Mucosa of rectum (tissue), 2 donors: ENCODE data around the gene AKAP9.

Source experiments
- H3K27ac ChIP-seq, 2 donors: one replicate each; pipeline ENCODE4 v1.7.0; 2013; ENCODE audit warnings: inconsistent platforms in 2 of 2, low read depth in 2 of 2, low read length in 2 of 2
- H3K27me3 ChIP-seq, 2 donors: one replicate each; pipeline ENCODE4 v1.7.0; 2013; ENCODE audit warnings: low read length in 2 of 2; ENCODE audit not compliant: control insufficient read depth in 2 of 2, insufficient read depth in 2 of 2
- H3K36me3 ChIP-seq, 2 donors: one replicate each; pipeline ENCODE4 v1.7.0; 2013; ENCODE audit warnings: low read length in 2 of 2; ENCODE audit not compliant: control insufficient read depth in 2 of 2, insufficient read depth in 2 of 2
- H3K4me1 ChIP-seq, 2 donors: one replicate each; pipeline ENCODE4 v1.7.0; 2013; ENCODE audit warnings: low read length in 2 of 2, mild to moderate bottlenecking in 1 of 2; ENCODE audit not compliant: control insufficient read depth in 2 of 2, insufficient read depth in 2 of 2
- H3K4me3 ChIP-seq, 2 donors: one replicate each; pipeline ENCODE4 v1.7.0; 2013; ENCODE audit warnings: low read length in 2 of 2
- H3K9ac ChIP-seq, 2 donors: one replicate each; pipeline ENCODE4 v1.7.0; 2013; ENCODE audit warnings: low read length in 2 of 2, low read depth in 1 of 2, mild to moderate bottlenecking in 1 of 2
- H3K9me3 ChIP-seq, 2 donors: one replicate each; pipeline ENCODE4 v1.7.0; 2013; ENCODE audit warnings: low read length in 2 of 2; ENCODE audit not compliant: control insufficient read depth in 2 of 2
- donor health status: healthy.
- donor health status: Normal muscosa, but diverticular disease.

The AKAP9 gene

DNA sequence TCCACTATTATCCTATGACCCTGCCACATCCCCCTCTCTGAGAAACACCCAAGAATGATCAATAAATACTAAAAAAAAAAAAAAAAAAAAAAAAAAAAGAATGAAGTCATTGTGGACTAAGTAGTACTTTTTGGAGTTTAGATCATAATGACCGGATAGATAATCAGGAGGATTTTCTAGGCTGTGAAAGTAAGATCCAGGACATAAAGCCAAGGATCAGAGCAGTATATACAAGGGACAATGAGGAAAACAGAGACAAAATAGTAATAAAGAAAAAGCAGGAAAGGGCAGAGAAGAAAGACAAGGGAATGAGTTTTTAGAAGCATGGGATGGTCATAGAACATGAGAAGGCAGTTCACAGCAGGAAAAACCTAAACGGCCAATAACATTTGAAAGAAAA, 87.6 kb downstream of the AKAP9 start:
- Histone ChIP-seq H3K27ac (no peak overlapping the region), H3K36me3 (peaks cover 23 to 40% of the 10 kb centered on the region in 2 donors), H3K9ac (no peak overlapping the region), H3K27me3 (no peaks in the 10 kb centered on the region), H3K4me1 (no peaks in the 10 kb centered on the region), H3K9me3 (no peaks in the 10 kb centered on the region), H3K4me3 (no peak overlapping the region)

DNA sequence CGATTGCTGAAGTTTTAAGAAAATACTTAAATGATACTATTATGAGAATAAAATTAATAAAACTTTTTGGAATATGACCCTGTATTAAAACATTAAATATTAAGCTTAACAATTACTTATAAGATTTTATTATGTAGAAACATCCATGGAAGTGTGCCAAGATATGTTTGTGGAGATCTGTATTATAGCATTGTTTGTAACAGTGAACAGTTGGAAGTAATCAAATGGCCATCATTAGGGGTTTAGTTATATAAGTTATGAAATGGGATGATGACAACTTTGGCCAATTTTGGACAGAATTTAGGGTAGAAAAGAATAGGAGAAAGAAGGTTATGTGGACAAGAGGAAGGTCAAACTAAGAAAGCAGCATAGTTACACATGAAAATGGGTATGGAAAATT, 88.0 kb downstream of the AKAP9 start:
- H3K9ac ChIP-seq, result no peak overlapping the region
- no peaks in the 10 kb centered on the region for H3K4me1 ChIP-seq
- peaks cover 19 to 39% of the 10 kb centered on the region in 2 donors for H3K36me3 ChIP-seq
- H3K9me3 ChIP-seq, result no peaks in the 10 kb centered on the region
- H3K4me3 ChIP-seq, result no peak overlapping the region
- no peaks in the 10 kb centered on the region for H3K27me3 ChIP-seq
- no peak overlapping the region for H3K27ac ChIP-seq

DNA sequence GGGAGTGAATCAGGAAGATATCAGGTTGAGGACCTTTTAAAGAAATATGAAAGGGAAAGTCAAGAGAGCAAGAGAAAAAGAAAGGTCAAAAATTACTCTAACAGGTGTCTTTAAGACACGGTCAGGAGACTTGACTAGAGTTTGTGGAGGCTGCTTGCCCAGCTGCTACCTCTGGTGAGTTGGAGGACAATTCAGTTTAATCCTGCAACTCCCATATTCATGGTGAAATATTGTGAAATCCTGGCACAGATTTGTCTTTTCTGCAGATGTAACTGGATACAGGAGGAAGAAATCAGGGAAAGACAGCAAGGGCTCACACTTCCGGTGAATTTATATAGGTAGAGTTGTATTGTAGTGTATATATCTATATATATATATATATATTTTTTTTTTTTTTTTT, 93.5 kb downstream of the AKAP9 start:
- H3K36me3 ChIP-seq, result peaks cover 8 to 30% of the 10 kb centered on the region in 2 donors
- H3K9ac ChIP-seq, result no peak overlapping the region
- no peak overlapping the region for H3K4me3 ChIP-seq
- H3K27me3 ChIP-seq, result no peaks in the 10 kb centered on the region
- no peak overlapping the region for H3K27ac ChIP-seq
- no peaks in the 10 kb centered on the region for H3K4me1 ChIP-seq
- no peaks in the 10 kb centered on the region for H3K9me3 ChIP-seq

DNA sequence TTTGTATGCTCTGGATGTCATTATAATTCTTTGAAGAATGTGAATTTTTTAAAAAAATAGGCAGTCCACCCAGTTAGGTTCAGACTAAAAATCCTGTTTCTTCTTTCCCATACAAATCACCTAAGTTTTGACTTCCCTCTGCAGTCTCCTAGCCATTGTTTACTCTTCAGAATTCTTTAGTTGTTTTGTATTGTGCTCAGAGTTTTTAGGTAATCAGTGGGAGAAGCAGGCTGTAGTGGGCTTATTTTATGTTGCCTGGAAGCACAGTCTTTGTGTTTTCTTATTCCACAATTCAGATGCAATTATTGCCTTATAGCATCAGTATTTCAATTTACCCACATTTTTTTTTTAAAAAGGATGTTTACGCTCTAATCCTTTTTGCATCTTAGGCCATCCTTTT, 94.9 kb downstream of the AKAP9 start:
- Histone ChIP-seq H3K27ac (no peak overlapping the region), H3K4me3 (no peak overlapping the region), H3K4me1 (peaks cover 0 to under 1% of the 10 kb centered on the region in 2 donors), H3K27me3 (no peaks in the 10 kb centered on the region), H3K9ac (no peak overlapping the region), H3K36me3 (peaks cover 9 to 29% of the 10 kb centered on the region in 2 donors), H3K9me3 (no peaks in the 10 kb centered on the region)

DNA sequence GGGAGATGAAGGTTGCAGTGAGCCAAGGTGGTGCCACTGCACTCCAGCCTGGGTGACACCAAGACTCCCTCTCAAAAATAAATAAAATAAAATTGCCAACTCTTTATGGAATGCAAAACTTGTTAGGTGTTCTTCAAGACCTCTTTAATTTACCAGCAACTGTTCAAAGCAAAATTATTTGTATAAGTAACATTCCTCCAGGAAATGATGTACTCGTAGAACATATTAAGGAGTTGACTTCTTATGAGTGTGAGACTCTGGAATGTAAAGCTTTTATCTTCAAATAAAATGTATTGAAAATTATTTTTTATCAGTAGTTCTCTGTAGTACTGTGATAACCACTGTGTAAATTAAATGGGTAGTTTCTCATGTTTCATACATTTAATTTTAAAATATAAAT, 99.2 kb downstream of the AKAP9 start:
- Histone ChIP-seq H3K27ac (no peak overlapping the region), H3K9ac (no peak overlapping the region), H3K4me1 (peaks cover 3 to 18% of the 10 kb centered on the region in 2 donors), H3K9me3 (no peaks in the 10 kb centered on the region), H3K4me3 (no peak overlapping the region), H3K27me3 (no peaks in the 10 kb centered on the region), H3K36me3 (peaks cover 16 to 24% of the 10 kb centered on the region in 2 donors)

DNA sequence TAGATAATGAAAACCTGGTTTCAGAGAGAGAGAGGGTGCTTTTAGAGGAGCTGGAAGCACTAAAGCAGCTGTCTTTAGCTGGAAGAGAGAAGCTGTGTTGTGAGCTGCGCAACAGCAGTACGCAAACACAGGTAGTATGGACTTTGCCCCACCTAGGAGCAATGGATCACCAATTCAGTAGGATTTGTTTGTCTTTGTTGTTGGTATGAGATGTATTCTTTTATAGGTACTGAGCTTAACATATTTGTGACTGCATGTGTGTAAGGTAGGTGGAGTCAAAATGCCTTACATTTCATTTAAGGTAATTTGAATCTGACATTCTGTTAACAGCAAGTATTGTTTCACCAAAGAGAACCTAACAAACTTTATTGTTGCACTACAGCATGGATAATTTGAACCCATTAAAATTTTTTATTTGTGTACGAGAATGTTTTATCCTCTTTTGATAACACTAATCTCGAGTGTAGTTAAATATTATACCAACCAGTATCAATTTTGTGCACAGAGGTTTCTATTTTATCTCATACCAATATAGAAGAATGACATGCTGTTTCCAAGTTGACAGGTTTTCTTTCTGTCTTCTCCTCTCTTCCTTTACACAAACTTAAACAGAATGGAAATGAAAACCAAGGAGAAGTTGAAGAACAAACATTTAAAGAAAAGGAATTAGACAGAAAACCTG, 101.5 kb downstream of the AKAP9 start:
- Histone ChIP-seq H3K36me3 (peaks cover 20 to 35% of the 10 kb centered on the region in 2 donors), H3K4me1 (peaks cover 3 to 20% of the 10 kb centered on the region in 2 donors), H3K27ac (peak overlapping the region; percentile 49 to 67), H3K9me3 (no peaks in the 10 kb centered on the region), H3K9ac (peak overlapping the region in 1 of 2 donors; percentile 33), H3K4me3 (peak overlapping the region; percentile 50 to 63), H3K27me3 (no peaks in the 10 kb centered on the region)

DNA sequence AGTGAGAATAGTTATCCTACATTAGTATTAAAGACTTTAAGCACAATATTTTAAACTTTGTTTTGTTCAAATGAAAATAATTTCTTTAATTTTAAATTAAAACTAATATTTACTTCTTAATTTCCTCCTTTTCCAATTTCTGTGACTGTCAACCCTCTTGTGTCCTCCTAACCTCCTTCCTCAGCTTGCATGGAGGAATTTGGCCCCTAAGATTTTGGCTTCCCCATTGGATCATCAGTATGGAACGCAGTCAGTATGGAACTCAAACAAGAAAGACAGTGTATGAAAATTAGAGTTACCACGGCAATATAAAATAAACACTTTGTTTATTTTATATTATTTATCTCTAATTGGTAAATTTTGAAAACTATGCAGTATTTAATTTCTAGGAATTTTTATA, 102.4 kb downstream of the AKAP9 start:
- Histone ChIP-seq H3K4me3 (peak overlapping the region; percentile 50 to 63), H3K36me3 (peaks cover 20 to 33% of the 10 kb centered on the region in 2 donors), H3K4me1 (peaks cover 3 to 20% of the 10 kb centered on the region in 2 donors), H3K9ac (no peak overlapping the region), H3K27me3 (no peaks in the 10 kb centered on the region), H3K9me3 (no peaks in the 10 kb centered on the region), H3K27ac (peak overlapping the region in 1 of 2 donors; percentile 42)

DNA sequence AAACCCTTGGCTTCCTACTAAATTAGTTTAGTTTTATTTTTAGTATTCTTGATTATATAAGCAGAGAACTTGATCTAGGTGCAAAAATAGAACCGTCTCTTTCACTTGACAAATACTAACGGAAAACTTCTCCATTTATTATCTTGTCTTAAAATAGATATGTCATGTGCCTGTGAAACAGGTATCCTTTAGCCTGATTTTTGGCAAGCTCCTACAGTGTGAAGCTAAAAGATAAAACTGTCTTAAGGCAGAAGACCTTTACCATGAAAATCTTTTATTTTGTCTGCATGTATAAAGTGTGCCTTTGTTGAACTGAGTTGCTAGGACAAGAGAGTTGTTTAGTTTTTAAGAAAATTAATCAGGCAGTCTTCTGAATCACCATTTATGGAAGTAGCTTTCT, 103.0 kb downstream of the AKAP9 start:
- Histone ChIP-seq H3K4me3 (peak overlapping the region; percentile 50 to 63), H3K27me3 (no peaks in the 10 kb centered on the region), H3K9me3 (no peaks in the 10 kb centered on the region), H3K27ac (peak overlapping the region; percentile 28 to 39), H3K4me1 (peaks cover 3 to 20% of the 10 kb centered on the region in 2 donors), H3K9ac (no peak overlapping the region), H3K36me3 (peaks cover 20 to 34% of the 10 kb centered on the region in 2 donors)

DNA sequence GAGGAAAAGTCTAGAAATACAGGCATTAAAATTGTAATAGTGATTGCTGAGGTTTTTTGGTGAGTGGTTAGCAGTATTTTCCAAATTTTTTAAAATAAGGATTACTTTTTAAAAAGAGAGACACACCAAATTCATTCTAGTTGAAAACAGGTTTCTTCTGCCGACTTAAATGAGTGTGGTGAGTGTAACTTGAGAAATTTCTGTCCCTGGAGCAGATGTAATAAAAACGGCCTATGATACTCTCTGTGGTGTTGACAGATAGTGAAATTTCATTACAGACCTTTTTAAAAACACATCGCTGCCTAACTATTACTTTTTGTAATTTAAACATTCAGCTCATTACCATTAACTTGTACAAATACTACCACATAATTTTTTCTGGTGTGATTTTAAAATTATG, 103.5 kb downstream of the AKAP9 start:
- Histone ChIP-seq H3K27me3 (no peaks in the 10 kb centered on the region), H3K27ac (peak overlapping the region in 1 of 2 donors; percentile 28), H3K36me3 (peaks cover 20 to 36% of the 10 kb centered on the region in 2 donors), H3K9me3 (no peaks in the 10 kb centered on the region), H3K9ac (no peak overlapping the region), H3K4me3 (peak overlapping the region in 1 of 2 donors; percentile 63), H3K4me1 (peaks cover 3 to 20% of the 10 kb centered on the region in 2 donors)

DNA sequence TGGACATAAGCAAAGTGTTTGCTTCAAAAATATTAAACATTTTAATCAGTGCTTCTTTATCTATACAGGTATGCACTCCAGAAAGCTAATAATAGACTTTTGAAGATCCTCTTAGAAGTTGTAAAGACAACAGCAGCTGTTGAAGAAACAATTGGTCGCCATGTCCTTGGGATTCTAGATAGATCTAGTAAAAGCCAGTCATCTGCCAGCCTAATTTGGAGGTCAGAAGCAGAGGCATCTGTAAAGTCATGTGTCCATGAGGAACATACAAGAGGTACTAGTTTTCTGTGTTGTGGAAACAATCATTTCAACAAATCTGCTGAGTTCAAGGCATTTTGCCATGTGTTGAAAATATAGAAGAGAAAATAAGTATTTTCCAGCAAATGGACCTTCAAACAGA, 104.3 kb downstream of the AKAP9 start:
- H3K4me3 ChIP-seq, result no peak overlapping the region
- no peak overlapping the region for H3K27ac ChIP-seq
- no peak overlapping the region for H3K9ac ChIP-seq
- H3K27me3 ChIP-seq, result no peaks in the 10 kb centered on the region
- peaks cover 20 to 36% of the 10 kb centered on the region in 2 donors for H3K36me3 ChIP-seq
- H3K9me3 ChIP-seq, result no peaks in the 10 kb centered on the region
- peaks cover 3 to 20% of the 10 kb centered on the region in 2 donors for H3K4me1 ChIP-seq
